ENCODE measurements around the gene AKR1C4. TPM values are rescaled to one million over a fixed set of nuclear protein-coding genes. Genes with fewer than 3 reads are reported as not detected.

Gene AKR1C4
- total and polyA plus RNA-seq, 2 of the 8 experiments (the other 6 are each of a cell fraction or from before 2014, with no cell fraction given), result not detected

DNA sequence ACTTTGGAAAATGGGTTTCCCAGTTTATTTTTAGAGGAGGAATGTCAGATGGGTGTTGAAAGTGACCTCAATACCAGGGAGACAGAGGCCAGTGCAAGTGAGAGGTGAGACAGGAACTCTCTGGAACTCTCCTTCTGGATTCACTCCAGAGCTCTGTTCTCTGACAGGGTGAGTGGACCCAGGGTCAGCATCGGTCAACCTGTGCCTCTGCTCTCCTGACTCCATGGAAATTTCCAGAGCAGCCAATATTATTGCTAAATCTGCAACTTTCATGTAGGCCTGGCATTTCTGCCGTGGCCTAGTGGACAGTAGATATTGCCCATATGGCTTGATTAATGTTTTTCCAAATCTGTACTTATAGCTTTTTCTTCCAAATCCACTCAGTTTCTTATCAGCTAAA is 20.2 kb downstream of the AKR1C4 start:
- no peak overlapping the region for H3K23ac ChIP-seq (ENCODE audit: insufficient read length)
- POLR2A ChIA-PET (ENCODE audit: partially characterized antibody), result no interaction called here

More for the DNA sequence above, 20.2 kb downstream of the AKR1C4 start:
- Histone ChIP-seq H2AFZ (ENCODE audit: low read length) (no peak overlapping the region), H3K9ac (replicated peaks in 1 of 4; ENCODE audit: extremely low read depth in 1 of 4, low read depth in 3 of 4, low read length in 3 of 4) (no peak overlapping the region), H3K79me2 (ENCODE audit: control insufficient read depth in 1 of 2, insufficient read depth in 2 of 2, low read length in 2 of 2) (no peaks in the 10 kb centered on the region), H4K20me1 (replicated peaks in 1 of 2; ENCODE audit: control insufficient read depth in 1 of 2, insufficient read depth in 2 of 2, low read length in 2 of 2) (no peaks in the 10 kb centered on the region), H4K91ac (replicated peaks; ENCODE audit: insufficient read length, low read length) (no peak overlapping the region), H3K27ac (ENCODE audit: low read depth, low read length) (no peak overlapping the region), H4K8ac (ENCODE audit: extremely low read depth, insufficient read depth, low read length) (no peak overlapping the region), H2BK12ac (ENCODE audit: low read depth, low read length) (no peak overlapping the region), H3K14ac (ENCODE audit: insufficient read length) (no peak overlapping the region), H2BK20ac (ENCODE audit: low read length) (no peak overlapping the region), H3K18ac (ENCODE audit: extremely low read depth, low read length) (no peak overlapping the region), H3K79me1 (ENCODE audit: low read depth, low read length) (no peaks in the 10 kb centered on the region), H3K4me2 (ENCODE audit: insufficient read depth in 1 of 2, low read depth in 2 of 2, low read length in 2 of 2) (no peak overlapping the region), H2BK5ac (ENCODE audit: low read depth, low read length) (no peak overlapping the region), H2BK120ac (replicated peaks; ENCODE audit: low read depth, low read length) (no peak overlapping the region), H3K27me3 (replicated peaks in 1 of 4; ENCODE audit: control insufficient read depth in 3 of 4, extremely low read depth in 1 of 4, insufficient read depth in 3 of 4, low read length in 3 of 4) (no peaks in the 10 kb centered on the region), H3K9me3 (ENCODE audit: insufficient read depth in 2 of 2, low read depth in 1 of 2, low read length in 1 of 2) (peaks cover 8 to 13% of the 10 kb centered on the region in 2 experiments; a peak in 3 of 4 replicates), H4K5ac (ENCODE audit: insufficient read length, low read depth, low read length) (no peak overlapping the region), H3K23me2 (ENCODE audit: low read depth, low read length) (no peaks in the 10 kb centered on the region), H2AK5ac (ENCODE audit: low read depth, low read length) (no peak overlapping the region), H3K4me1 (replicated peaks in 1 of 4; ENCODE audit: control insufficient read depth in 3 of 4, insufficient read depth in 4 of 4, low read length in 3 of 4) (no peaks in the 10 kb centered on the region), H3K4me3 (ENCODE audit: extremely low read depth in 1 of 4, insufficient read depth in 2 of 4, low read depth in 3 of 4, low read length in 4 of 4) (no peak overlapping the region), H3K4ac (replicated peaks; ENCODE audit: insufficient read length, low read depth, low read length) (no peak overlapping the region), H3K36me3 (ENCODE audit: control insufficient read depth in 2 of 4, insufficient read depth in 4 of 4, low read length in 3 of 4) (no peaks in the 10 kb centered on the region), H3K56ac (replicated peaks; ENCODE audit: insufficient read length, low read depth, low read length) (no peak overlapping the region), H2BK15ac (ENCODE audit: low read length) (no peak overlapping the region)
- FAIRE-seq, result no peak
- WGBS, 2 experiments (ENCODE audit: extremely low coverage in 1 of 2, insufficient coverage in 1 of 2, insufficient read length in 1 of 2, insufficient replicate concordance in 2 of 2, low coverage in 1 of 2, low lambda C conversion rate in 2 of 2, missing lambda C conversion rate in 1 of 2), result 53% methylated on average over 2 of the region's 2 CpGs; no CpG with 5 or more reads in 1 of the 2 experiments
- DNase-seq (ENCODE audit: low read depth in 1 of 2, low spot score in 2 of 2), result no peak
- CTCF ChIA-PET (ENCODE audit: partially characterized antibody), result interaction anchor here (1.5 kb wide), 1 partner anchor 17 kb away, joined by 3 read pairs; no protein-coding TSS in a partner anchor
- TF ChIP-seq ASH2L (IDR thresholded peaks at IDR 0.05; ENCODE audit: low read length) (no peak), KDM5A (IDR thresholded peaks at IDR 0.05; ENCODE audit: low read length) (no peak)

Measured in H1 (cell line).